Esophagus muscularis mucosa (tissue), 3 donors: ENCODE data around the gene CACHD1.

Experiments
- CTCF ChIP-seq, 3 experiments: fragments of 200-600 bp in 2 of 3; fragments of 450-650 bp in 1 of 3; sonication (generic) in 2 of 3; IDR thresholded peaks; one replicate each; pipeline ENCODE4 v1.5.1; 2017 to 2019; ENCODE audit warnings: antibody characterized with exemption in 3 of 3, mild to moderate bottlenecking in 2 of 3, moderate library complexity in 1 of 3
- EP300 ChIP-seq: sonication (generic); formaldehyde crosslinking; IDR thresholded peaks from one replicate; pipeline ENCODE4 v1.6.1; 2017; ENCODE audit warnings: antibody characterized with exemption

DNA sequence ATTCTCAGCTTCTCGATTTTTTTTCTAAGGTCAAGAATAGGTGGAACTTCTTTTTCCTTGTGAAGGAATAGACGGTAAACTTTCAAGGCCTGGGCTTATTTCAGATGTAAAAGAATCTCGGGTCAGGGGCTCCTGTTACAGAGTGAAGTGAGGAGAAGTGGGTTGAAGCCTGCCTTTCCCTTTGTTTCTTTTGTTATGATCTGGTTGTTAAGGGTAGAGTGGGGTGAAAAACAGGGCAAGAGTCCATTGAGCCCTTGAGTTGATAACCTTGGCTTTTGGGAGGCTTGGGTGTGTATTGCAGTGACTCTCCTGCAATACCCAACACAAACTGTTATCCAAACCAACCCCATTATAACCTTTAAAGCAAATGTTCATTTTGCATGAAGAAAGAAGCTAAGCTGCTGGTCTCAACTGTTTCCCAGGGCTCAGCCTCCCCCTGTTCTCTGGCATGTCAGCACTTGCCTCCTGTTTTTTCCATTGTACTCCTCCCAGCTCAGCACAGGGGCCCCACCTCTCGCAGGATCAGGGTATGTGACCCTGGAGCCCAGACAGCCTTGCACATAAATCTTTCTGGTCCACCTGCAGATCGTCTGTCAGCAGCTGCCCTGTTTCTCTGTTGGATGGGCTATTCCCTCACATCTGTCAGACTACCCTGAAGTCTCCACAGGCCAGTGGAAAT is 102.4 kb downstream of the CACHD1 start:
- TF ChIP-seq CTCF (IDR thresholded peaks at IDR 0.05) = no peak
- no peak for TF ChIP-seq EP300
